ENCODE results near the gene MRPL40.

DNA sequence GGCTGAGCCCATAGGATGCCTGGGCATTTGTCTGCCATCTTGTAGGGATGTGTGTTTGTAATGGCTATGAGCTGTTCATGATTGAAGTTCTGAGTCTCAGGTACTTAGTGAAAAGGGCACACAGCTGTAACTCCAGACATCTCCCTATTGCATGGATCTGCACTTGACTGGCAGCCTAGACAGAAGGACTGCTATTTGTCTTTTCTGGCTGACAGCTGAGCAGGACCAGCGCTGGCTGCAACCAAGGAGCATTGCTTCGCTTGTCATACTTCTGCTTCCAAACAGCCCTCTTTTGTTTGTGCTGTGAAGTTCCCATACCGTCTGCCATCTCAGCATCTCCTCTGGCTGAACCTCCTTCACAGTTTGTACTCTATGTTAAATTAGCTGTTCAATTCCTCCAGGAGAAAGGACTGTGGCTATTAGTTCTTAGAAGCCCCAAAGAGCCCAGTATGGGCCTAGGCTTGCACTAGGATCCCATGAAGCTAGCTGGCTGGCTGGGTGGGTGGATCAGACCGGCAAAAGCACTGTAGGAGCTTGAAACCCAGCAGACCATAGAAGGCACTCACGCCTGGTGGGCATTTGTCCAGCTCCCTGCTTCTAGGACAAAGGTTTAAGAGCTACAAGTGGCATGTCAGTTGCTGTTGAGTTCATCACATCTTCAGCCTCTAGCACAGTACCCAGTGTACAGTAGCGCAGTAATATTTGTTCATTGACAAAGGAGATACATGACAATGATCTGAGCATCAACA is 21.2 kb upstream of the MRPL40 start:
- TF ChIP-seq POLR2A (IDR thresholded peaks at IDR 0.05) (no peak), CTCF (IDR thresholded peaks at IDR 0.05) (no peak)

Measured in prostate gland (tissue), 2 donors.